Fibroblast of lung (primary cell): ENCODE data around the gene TIMM29.

Source experiments
- CTCF ChIP-seq, 2 donors: IDR thresholded peaks in 1 of 2; conservative IDR thresholded peaks in 1 of 2; 1 replicate in 1 of 2; 2 replicates in 1 of 2; pipeline ENCODE4 v1.5.1; 2011 to 2012; ENCODE audit warnings: low read length in 2 of 2, control low read depth in 1 of 2, inconsistent platforms in 1 of 2, low read depth in 1 of 2, mild to moderate bottlenecking in 1 of 2
- EZH2 ChIP-seq: IDR thresholded peaks from 2 replicates; pipeline ENCODE4 v1.5.1; 2012; ENCODE audit warnings: low read length, control low read depth, mild to moderate bottlenecking; ENCODE audit errors: missing control alignments

- TF ChIP-seq CTCF (conservative IDR thresholded peaks at IDR 0.05 in 1 of 2, IDR thresholded peaks at IDR 0.05 in 1 of 2; ENCODE audit: low read depth in 1 of 2, low read length in 2 of 2) (no peak), EZH2 (no peak)
Observed at GRCh38 chr19:10887616-10888367, 40.8 kb upstream of the TIMM29 start.
